Measurements from ENCODE around the gene ZNF750. TPM values are rescaled to one million over a fixed set of nuclear protein-coding genes. Genes with fewer than 3 reads are reported as not detected.

The ZNF750 gene
- total and polyA plus RNA-seq, 2 of the 13 experiments (the other 11 are each of a cell fraction or from before 2014, with no cell fraction given), result not detected

GRCh38 chr17:82881900-82882714 is 42.3 kb upstream of the ZNF750 start (continued):
- TF ChIP-seq MAZ (IDR thresholded peaks at IDR 0.05; ENCODE audit: borderline replicate concordance, low read depth, low read length) (peak; percentile 24; the same call in 1 of the 2 replicates), MAZ (CRISPR knock-in tag; IDR thresholded peaks at IDR 0.05; ENCODE audit: low read depth) (no peak), SRSF1 (optimal IDR thresholded peaks at IDR 0.05; ENCODE audit: low read depth, low read length) (no peak), ZNF740 (CRISPR knock-in tag; IDR thresholded peaks at IDR 0.05) (0 out of 2 replicates have a peak, but pooled peaks have one; percentile 20), ZNF766 (CRISPR knock-in tag; IDR thresholded peaks at IDR 0.05; ENCODE audit: borderline replicate concordance) (no peak), ZNF879 (CRISPR knock-in tag; IDR thresholded peaks at IDR 0.05) (no peak), MTF1 (CRISPR knock-in tag; IDR thresholded peaks at IDR 0.05) (no peak), ZNF543 (CRISPR knock-in tag; IDR thresholded peaks at IDR 0.05) (no peak), POGK (CRISPR knock-in tag; conservative IDR thresholded peaks at IDR 0.05) (0 out of 2 replicates have a peak, but pooled peaks have one; percentile 12), SPEN (CRISPR knock-in tag; IDR thresholded peaks at IDR 0.05; ENCODE audit: low read depth) (no peak), ZNF468 (CRISPR knock-in tag; IDR thresholded peaks at IDR 0.05) (no peak), ZNF616 (CRISPR knock-in tag; IDR thresholded peaks at IDR 0.05; ENCODE audit: low read depth) (no peak), PHF21A (CRISPR knock-in tag; IDR thresholded peaks at IDR 0.05) (peak; percentile 55; the same call in 1 of the 2 replicates), HOXA3 (CRISPR knock-in tag; IDR thresholded peaks at IDR 0.05) (peak; percentile 61; the same call in 1 of the 2 replicates), EED (CRISPR knock-in tag; IDR thresholded peaks at IDR 0.05) (0 out of 2 replicates have a peak, but pooled peaks have one; percentile 32), ZNF772 (CRISPR knock-in tag; IDR thresholded peaks at IDR 0.05) (no peak), TCF7L2 (IDR thresholded peaks at IDR 0.05; ENCODE audit: low read depth, low read length) (no peak), ISL2 (CRISPR knock-in tag; IDR thresholded peaks at IDR 0.05) (no peak), RFX1 (IDR thresholded peaks at IDR 0.05) (no peak), ZNF784 (CRISPR knock-in tag; IDR thresholded peaks at IDR 0.05; ENCODE audit: borderline replicate concordance) (no peak), CENPX (CRISPR knock-in tag; IDR thresholded peaks at IDR 0.05) (no peak), ATF2 (CRISPR knock-in tag; IDR thresholded peaks at IDR 0.05) (no peak), TIGD3 (CRISPR knock-in tag; IDR thresholded peaks at IDR 0.05; ENCODE audit: borderline replicate concordance) (no peak)
